Neutrophil (primary cell): ENCODE measurements around the gene MOB3A.

Experiments used
- H3K27ac ChIP-seq: fragments of 200-600 bp; sonication (generic); 2 replicates; pipeline ENCODE4 v1.5.1; 2016; ENCODE audit warnings: mild to moderate bottlenecking, moderate library complexity
- H3K27me3 ChIP-seq: fragments of 200-600 bp; sonication (generic); 2 replicates; pipeline ENCODE4 v1.6.0; 2016; ENCODE audit warnings: mild to moderate bottlenecking
- H3K36me3 ChIP-seq: fragments of 200-600 bp; sonication (generic); 2 replicates; pipeline ENCODE4 v1.5.1; 2017
- H3K4me1 ChIP-seq, 2 experiments: fragments of 200-600 bp in 1 of 2; sonication (generic) in 1 of 2; 1 replicate in 1 of 2; 2 replicates in 1 of 2; pipeline versions ENCODE4 v1.5.1 to v1.6.1; 2013 to 2016; ENCODE audit warnings: low read depth in 1 of 2, low read length in 1 of 2, mild to moderate bottlenecking in 1 of 2, moderate library complexity in 1 of 2; ENCODE audit not compliant: control insufficient read depth in 1 of 2, insufficient read depth in 1 of 2
- H3K4me3 ChIP-seq, 2 experiments: fragments of 200-600 bp in 1 of 2; sonication (generic) in 1 of 2; 1 replicate in 1 of 2; 2 replicates in 1 of 2; pipeline ENCODE4 v1.5.1; 2013 to 2016; ENCODE audit warnings: low read depth in 1 of 2, low read length in 1 of 2, mild to moderate bottlenecking in 1 of 2, moderate library complexity in 1 of 2
- H3K9me3 ChIP-seq: fragments of 200-600 bp; sonication (generic); 2 replicates; pipeline ENCODE4 v1.5.1; 2016
- CTCF ChIP-seq: fragments of 200-600 bp; sonication (generic); IDR thresholded peaks from 2 replicates; pipeline ENCODE4 v1.5.1; 2016; ENCODE audit warnings: antibody characterized with exemption

MOB3A gene

GRCh38 chr19:2116507-2116906 lies 20.4 kb upstream of the MOB3A start:
- Histone ChIP-seq H3K27me3 (no peaks in the 10 kb centered on the region), H3K27ac (no peak overlapping the region), H3K9me3 (no peaks in the 10 kb centered on the region), H3K4me1 (no peaks in the 10 kb centered on the region), H3K4me3 (no peak overlapping the region), H3K36me3 (peaks cover 98% of the 10 kb centered on the region)
- no peak for TF ChIP-seq CTCF

GRCh38 chr19:2115911-2116426 lies 19.8 kb upstream of the MOB3A start:
- Histone ChIP-seq H3K9me3 (no peaks in the 10 kb centered on the region), H3K27ac (no peak overlapping the region), H3K36me3 (peaks cover 98% of the 10 kb centered on the region), H3K4me1 (no peaks in the 10 kb centered on the region), H3K27me3 (no peaks in the 10 kb centered on the region), H3K4me3 (no peak overlapping the region)
- TF ChIP-seq CTCF = no peak

GRCh38 chr19:2115324-2115723 lies 19.2 kb upstream of the MOB3A start:
- H3K4me3 ChIP-seq = no peak overlapping the region

GRCh38 chr19:2114821-2115220 lies 18.7 kb upstream of the MOB3A start:
- H3K9me3 ChIP-seq = no peaks in the 10 kb centered on the region
- no peaks in the 10 kb centered on the region for H3K4me1 ChIP-seq
- TF ChIP-seq CTCF = no peak
- no peak overlapping the region for H3K4me3 ChIP-seq
- no peaks in the 10 kb centered on the region for H3K27me3 ChIP-seq
- H3K27ac ChIP-seq = no peak overlapping the region
- H3K36me3 ChIP-seq = peaks cover 98% of the 10 kb centered on the region

More at GRCh38 chr19:2115324-2115723, 19.2 kb upstream of the MOB3A start:
- Histone ChIP-seq H3K36me3 (peaks cover 98% of the 10 kb centered on the region), H3K27me3 (no peaks in the 10 kb centered on the region), H3K9me3 (no peaks in the 10 kb centered on the region), H3K27ac (no peak overlapping the region), H3K4me1 (no peaks in the 10 kb centered on the region)
- TF ChIP-seq CTCF = no peak

GRCh38 chr19:2114218-2114617 lies 18.1 kb upstream of the MOB3A start:
- Histone ChIP-seq H3K27me3 (no peaks in the 10 kb centered on the region), H3K4me1 (no peaks in the 10 kb centered on the region), H3K4me3 (no peak overlapping the region), H3K9me3 (no peaks in the 10 kb centered on the region), H3K27ac (no peak overlapping the region), H3K36me3 (peaks cover 100% of the 10 kb centered on the region)
- no peak for TF ChIP-seq CTCF
